Mesendoderm (in vitro differentiated cells): ENCODE measurements around the gene CCBE1.

ENCODE experiments used
- DNase-seq: peaks from one replicate; pipeline ENCODE4 v3.0.0; 2013
- H2AK5ac ChIP-seq: 2 replicates; pipeline ENCODE4 v1.6.1; 2013; ENCODE audit warnings: low read length, inconsistent platforms
- H2BK120ac ChIP-seq: 2 replicates; pipeline ENCODE4 v1.6.1; 2013; ENCODE audit warnings: low read depth, mild to moderate bottlenecking, low read length, moderate library complexity, mixed read lengths
- H2BK15ac ChIP-seq: replicated peaks from 2 replicates; pipeline ENCODE4 v1.6.1; 2013; ENCODE audit warnings: low read depth, mild to moderate bottlenecking, moderate library complexity
- H2BK5ac ChIP-seq: 2 replicates; pipeline ENCODE4 v1.6.1; 2013; ENCODE audit warnings: low read length, inconsistent platforms
- H3K18ac ChIP-seq: 2 replicates; pipeline ENCODE4 v1.6.1; 2013; ENCODE audit warnings: mild to moderate bottlenecking, low read length, mixed read lengths
- H3K23ac ChIP-seq: one replicate; pipeline ENCODE4 v1.6.1; 2013; ENCODE audit warnings: low read length
- H3K27ac ChIP-seq: 2 replicates; pipeline ENCODE4 v1.5.1; 2013; ENCODE audit warnings: low read depth, mild to moderate bottlenecking, inconsistent platforms, low read length, moderate library complexity
- H3K27me3 ChIP-seq: 2 replicates; pipeline ENCODE4 v1.6.1; 2013; ENCODE audit warnings: low read length, control low read depth, mild to moderate bottlenecking, inconsistent platforms; ENCODE audit not compliant: insufficient read depth, poor library complexity
- H3K36me3 ChIP-seq: 2 replicates; pipeline ENCODE4 v1.6.1; 2013; ENCODE audit warnings: low read length, inconsistent platforms; ENCODE audit not compliant: control insufficient read depth, insufficient read depth
- H3K4ac ChIP-seq: one replicate; pipeline ENCODE4 v1.6.1; 2013; ENCODE audit warnings: low read depth, mild to moderate bottlenecking, low read length, moderate library complexity
- H3K4me1 ChIP-seq: 2 replicates; pipeline ENCODE4 v1.6.1; 2013; ENCODE audit warnings: low read depth, low read length, inconsistent platforms; ENCODE audit not compliant: control insufficient read depth
- H3K4me2 ChIP-seq: 2 replicates; pipeline ENCODE4 v1.6.1; 2013; ENCODE audit warnings: low read length
- H3K4me3 ChIP-seq: 2 replicates; pipeline ENCODE4 v1.5.1; 2013; ENCODE audit warnings: mild to moderate bottlenecking, low read length
- H3K56ac ChIP-seq: one replicate; pipeline ENCODE4 v1.6.1; 2013; ENCODE audit warnings: low read length
- H3K79me1 ChIP-seq: 2 replicates; pipeline ENCODE4 v1.6.1; 2013; ENCODE audit warnings: low read length, inconsistent platforms
- H3K79me2 ChIP-seq: 2 replicates; pipeline ENCODE4 v1.6.1; 2013; ENCODE audit warnings: mild to moderate bottlenecking, low read length; ENCODE audit not compliant: control insufficient read depth, insufficient read depth
- H3K9ac ChIP-seq: 2 replicates; pipeline ENCODE4 v1.6.1; 2013; ENCODE audit warnings: low read length, inconsistent platforms
- H4K5ac ChIP-seq: one replicate; pipeline ENCODE4 v1.6.1; 2013; ENCODE audit warnings: low read length
- H4K8ac ChIP-seq: one replicate; pipeline ENCODE4 v1.6.1; 2013; ENCODE audit warnings: low read depth, mild to moderate bottlenecking, control low read depth, low read length, moderate library complexity
- WGBS: extraction: QIAGEN DNeasy Blood & Tissue Kit; methylation state at CpG from one replicate; pipeline ENCODE4 v1.1.7; 2013; ENCODE audit warnings: low lambda C conversion rate, missing lambda C conversion rate; ENCODE audit not compliant: insufficient coverage; ENCODE audit errors: extremely low coverage; 5-methylcytosine and 5-hydroxymethylcytosine counted together

CCBE1 gene

GRCh38 chr18:59681051-59681450, 16.2 kb downstream of the CCBE1 start:
- DNase-seq, result no peak
- Histone ChIP-seq H3K4me1 (no peaks in the 10 kb centered on the region), H3K4me2 (no peak overlapping the region), H2BK5ac (no peak overlapping the region), H2BK15ac (no peak overlapping the region), H3K27ac (no peak overlapping the region), H3K4me3 (no peak overlapping the region), H4K8ac (no peak overlapping the region), H3K23ac (no peak overlapping the region), H3K79me1 (no peaks in the 10 kb centered on the region), H3K56ac (no peak overlapping the region), H3K79me2 (no peaks in the 10 kb centered on the region), H3K9ac (no peak overlapping the region), H3K18ac (no peak overlapping the region), H2BK120ac (no peak overlapping the region), H3K4ac (no peak overlapping the region), H3K27me3 (no peaks in the 10 kb centered on the region), H4K5ac (no peak overlapping the region), H2AK5ac (no peak overlapping the region), H3K36me3 (no peaks in the 10 kb centered on the region)
- no CpG with 5 or more reads among the region's 5 CpGs for WGBS

- Histone ChIP-seq H3K56ac (no peak overlapping the region), H3K9ac (no peak overlapping the region), H3K27me3 (no peaks in the 10 kb centered on the region), H3K23ac (no peak overlapping the region), H3K79me1 (no peaks in the 10 kb centered on the region), H2BK5ac (no peak overlapping the region), H2BK15ac (no peak overlapping the region), H2AK5ac (no peak overlapping the region), H4K5ac (no peak overlapping the region), H3K4me2 (no peak overlapping the region), H3K79me2 (no peaks in the 10 kb centered on the region), H3K27ac (no peak overlapping the region), H3K4me1 (no peaks in the 10 kb centered on the region), H3K18ac (no peak overlapping the region), H3K36me3 (no peaks in the 10 kb centered on the region), H3K4ac (no peak overlapping the region), H3K4me3 (no peak overlapping the region), H2BK120ac (no peak overlapping the region), H4K8ac (no peak overlapping the region)
- DNase-seq, result no peak
- no CpG with 5 or more reads among the region's 2 CpGs for WGBS
These were observed 21.9 kb downstream of the CCBE1 start for GRCh38 chr18:59675346-59675745.

DNA sequence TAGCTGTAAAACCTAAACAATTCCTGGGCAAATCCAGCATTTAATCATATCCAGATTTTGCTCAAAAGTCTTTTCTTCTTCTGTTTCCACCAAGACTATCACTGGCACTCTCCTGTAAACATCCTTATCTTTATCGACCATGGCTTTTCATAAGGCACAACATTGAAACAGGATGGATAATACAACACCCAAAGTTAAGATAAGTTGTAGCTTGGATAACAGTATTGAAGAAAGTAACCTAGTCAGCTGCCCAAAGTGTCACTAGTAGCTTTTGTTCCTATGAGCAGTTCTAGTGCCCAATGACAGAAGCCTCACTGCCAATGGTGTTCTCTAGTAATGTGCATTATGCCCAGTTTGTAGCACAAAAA, 22.3 kb downstream of the CCBE1 start:
- H3K9ac ChIP-seq, result no peak overlapping the region
- H3K4me1 ChIP-seq, result no peaks in the 10 kb centered on the region
- no peaks in the 10 kb centered on the region for H3K79me2 ChIP-seq
- no peaks in the 10 kb centered on the region for H3K27me3 ChIP-seq
- H4K8ac ChIP-seq, result no peak overlapping the region
- H3K56ac ChIP-seq, result no peak overlapping the region
- no peak for DNase-seq
- H2BK15ac ChIP-seq, result no peak overlapping the region
- H3K36me3 ChIP-seq, result no peaks in the 10 kb centered on the region
- H2AK5ac ChIP-seq, result no peak overlapping the region
- H3K79me1 ChIP-seq, result no peaks in the 10 kb centered on the region
- H3K4ac ChIP-seq, result no peak overlapping the region
- no peak overlapping the region for H3K27ac ChIP-seq
- no peak overlapping the region for H3K4me2 ChIP-seq
- no CpG with 5 or more reads among the region's 1 CpG for WGBS
- no peak overlapping the region for H2BK120ac ChIP-seq
- H3K4me3 ChIP-seq, result no peak overlapping the region
- H2BK5ac ChIP-seq, result no peak overlapping the region
- H3K18ac ChIP-seq, result no peak overlapping the region
- no peak overlapping the region for H4K5ac ChIP-seq
- H3K23ac ChIP-seq, result no peak overlapping the region

DNA sequence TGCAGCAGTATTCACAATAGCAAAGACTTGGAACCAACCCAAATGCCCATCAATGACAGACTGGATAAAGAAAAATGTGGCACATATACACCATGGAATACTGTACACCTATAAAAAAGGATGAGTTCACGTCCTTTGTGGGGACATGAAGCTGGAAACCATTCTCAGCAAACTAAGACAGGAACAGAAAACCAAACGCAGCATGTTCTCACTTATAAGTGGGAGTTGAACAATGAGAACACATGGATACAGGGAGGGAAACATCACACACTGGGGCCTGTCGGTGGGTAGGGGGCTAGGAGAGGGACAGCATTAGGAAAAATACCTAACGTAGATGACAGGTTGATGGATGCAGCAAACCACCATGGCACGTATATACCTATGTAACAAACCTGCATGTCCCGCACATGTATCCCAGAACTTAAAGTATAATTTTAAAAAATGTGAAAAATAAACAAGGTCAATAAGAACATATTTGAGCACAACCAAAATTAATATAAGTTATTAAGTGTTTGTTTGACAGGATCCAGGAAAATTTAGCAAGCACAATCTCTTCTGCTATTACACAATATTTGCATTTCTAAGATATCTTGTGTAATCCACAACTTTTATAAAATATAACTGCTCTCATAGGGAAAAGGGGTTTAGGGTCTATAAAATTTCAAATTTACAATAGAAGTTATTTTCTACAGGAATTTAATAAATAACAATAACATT, 22.9 kb downstream of the CCBE1 start:
- Histone ChIP-seq H3K4me3 (no peak overlapping the region), H3K79me2 (no peaks in the 10 kb centered on the region), H3K18ac (no peak overlapping the region), H2BK120ac (no peak overlapping the region), H2BK5ac (no peak overlapping the region), H3K23ac (no peak overlapping the region), H3K4me2 (no peak overlapping the region), H3K4ac (no peak overlapping the region), H3K79me1 (no peaks in the 10 kb centered on the region), H4K5ac (no peak overlapping the region), H4K8ac (no peak overlapping the region), H3K27me3 (no peaks in the 10 kb centered on the region), H2AK5ac (no peak overlapping the region), H3K9ac (no peak overlapping the region), H3K4me1 (no peaks in the 10 kb centered on the region), H3K56ac (no peak overlapping the region), H3K27ac (no peak overlapping the region), H2BK15ac (no peak overlapping the region), H3K36me3 (no peaks in the 10 kb centered on the region)
- DNase-seq, result no peak
- WGBS, result no CpG with 5 or more reads among the region's 6 CpGs

DNA sequence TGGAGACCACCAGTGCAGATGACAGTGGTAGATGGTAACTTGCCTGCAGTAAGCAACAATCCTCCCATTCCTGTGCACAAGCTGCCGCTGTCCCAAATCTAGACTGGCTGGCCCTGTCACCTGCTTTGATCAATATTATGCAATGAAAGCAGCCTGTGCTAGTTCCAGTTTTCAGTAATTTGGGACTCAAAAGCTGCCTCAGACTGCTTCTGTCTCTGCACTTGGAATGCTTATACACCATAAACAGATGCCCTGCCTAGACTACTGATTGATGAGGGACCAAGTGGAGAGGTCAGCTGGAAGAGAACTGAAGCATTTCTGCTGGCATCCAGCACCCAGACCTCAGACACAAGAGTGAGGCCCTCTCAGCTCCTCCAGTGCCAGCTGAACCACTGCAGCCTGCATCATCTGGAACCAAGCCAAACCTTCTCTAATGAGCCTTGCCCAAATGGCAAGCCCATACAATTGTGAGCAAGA, 24.9 kb downstream of the CCBE1 start:
- no peaks in the 10 kb centered on the region for H3K4me1 ChIP-seq
- H2BK120ac ChIP-seq, result no peak overlapping the region
- no peak for DNase-seq
- no CpG with 5 or more reads among the region's 1 CpG for WGBS
- no peak overlapping the region for H2AK5ac ChIP-seq
- H4K8ac ChIP-seq, result no peak overlapping the region
- H3K27me3 ChIP-seq, result no peaks in the 10 kb centered on the region
- H3K27ac ChIP-seq, result no peak overlapping the region
- H3K4me3 ChIP-seq, result no peak overlapping the region
- no peak overlapping the region for H2BK5ac ChIP-seq
- no peaks in the 10 kb centered on the region for H3K79me1 ChIP-seq
- H3K23ac ChIP-seq, result no peak overlapping the region
- H3K18ac ChIP-seq, result no peak overlapping the region
- H3K4ac ChIP-seq, result no peak overlapping the region
- no peak overlapping the region for H4K5ac ChIP-seq
- H3K79me2 ChIP-seq, result no peaks in the 10 kb centered on the region
- no peak overlapping the region for H3K9ac ChIP-seq
- H3K36me3 ChIP-seq, result no peaks in the 10 kb centered on the region
- no peak overlapping the region for H3K56ac ChIP-seq
- no peak overlapping the region for H3K4me2 ChIP-seq
- H2BK15ac ChIP-seq, result no peak overlapping the region

- Histone ChIP-seq H3K9ac (no peak overlapping the region), H3K4me2 (no peak overlapping the region), H3K4me3 (no peak overlapping the region), H3K18ac (no peak overlapping the region), H2BK15ac (no peak overlapping the region), H3K4ac (no peak overlapping the region), H3K4me1 (no peaks in the 10 kb centered on the region), H3K79me2 (no peaks in the 10 kb centered on the region), H3K27me3 (no peaks in the 10 kb centered on the region), H2BK120ac (no peak overlapping the region), H3K56ac (no peak overlapping the region), H2BK5ac (no peak overlapping the region), H4K8ac (no peak overlapping the region), H3K23ac (no peak overlapping the region), H3K79me1 (no peaks in the 10 kb centered on the region), H4K5ac (no peak overlapping the region), H3K36me3 (no peaks in the 10 kb centered on the region), H2AK5ac (no peak overlapping the region), H3K27ac (no peak overlapping the region)
- peak; percentile 84 for DNase-seq
- no CpG with 5 or more reads among the region's 1 CpG for WGBS
These were observed 25.7 kb downstream of the CCBE1 start for GRCh38 chr18:59671551-59671950.
